Amygdala (tissue), 56 donors: Measurements from ENCODE around the gene ACOXL.

Experiments
- DNase-seq, 56 donors: peaks; one replicate each; lab custom pipeline; 2025; lab: John Stamatoyannopoulos, UW

The ACOXL gene

GRCh38 chr2:110748489-110748867, 16.1 kb downstream of the ACOXL start:
- no peak for DNase-seq

- DNase-seq, result no peak
Measured at GRCh38 chr2:110751642-110752041, 19.3 kb downstream of the ACOXL start.

- no peak for DNase-seq
Measured at GRCh38 chr2:110752871-110753270, 20.5 kb downstream of the ACOXL start.

GRCh38 chr2:110755491-110756078, 23.2 kb downstream of the ACOXL start:
- DNase-seq, result no peak

DNA sequence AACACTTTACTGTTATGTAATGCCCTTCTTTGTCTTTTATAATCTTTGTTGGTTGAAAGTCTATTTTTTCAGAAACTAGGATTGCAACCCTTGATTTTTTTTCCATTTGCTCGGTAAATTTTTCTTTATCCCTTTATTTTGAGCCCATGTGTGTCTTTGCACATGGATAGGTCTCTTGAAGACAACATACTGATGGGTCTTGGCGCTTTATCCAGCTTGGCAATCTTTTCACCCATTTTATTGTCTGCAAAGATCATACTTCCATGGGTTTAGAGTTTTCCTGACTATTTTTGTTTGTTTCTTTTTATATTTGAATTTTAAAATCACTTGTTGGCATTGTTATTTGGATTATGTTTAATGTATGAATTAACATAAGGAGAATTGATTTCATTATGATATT, 27.0 kb downstream of the ACOXL start:
- no peak for DNase-seq

- no peak for DNase-seq
Measured at GRCh38 chr2:110764931-110765330, 32.6 kb downstream of the ACOXL start.

DNA sequence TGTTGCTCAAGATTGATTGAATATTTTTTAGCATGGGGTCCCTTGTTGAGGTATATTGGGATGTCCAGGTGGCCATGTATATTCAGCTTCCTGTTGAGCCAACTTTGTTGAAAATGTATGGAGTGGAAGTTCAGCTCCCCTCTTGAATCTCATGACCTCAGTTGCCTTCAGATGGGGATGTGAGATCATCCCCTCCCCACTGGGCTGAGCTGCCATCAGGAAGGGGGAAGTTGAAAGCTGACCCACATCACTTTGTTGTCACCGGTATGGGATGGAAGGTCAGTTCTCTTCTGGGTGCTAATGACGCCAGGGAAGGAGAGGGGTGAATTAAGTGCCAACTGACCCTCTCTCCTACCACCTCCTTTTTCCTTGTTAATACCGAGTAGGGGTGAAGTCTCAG, 33.9 kb downstream of the ACOXL start:
- DNase-seq, result no peak

DNA sequence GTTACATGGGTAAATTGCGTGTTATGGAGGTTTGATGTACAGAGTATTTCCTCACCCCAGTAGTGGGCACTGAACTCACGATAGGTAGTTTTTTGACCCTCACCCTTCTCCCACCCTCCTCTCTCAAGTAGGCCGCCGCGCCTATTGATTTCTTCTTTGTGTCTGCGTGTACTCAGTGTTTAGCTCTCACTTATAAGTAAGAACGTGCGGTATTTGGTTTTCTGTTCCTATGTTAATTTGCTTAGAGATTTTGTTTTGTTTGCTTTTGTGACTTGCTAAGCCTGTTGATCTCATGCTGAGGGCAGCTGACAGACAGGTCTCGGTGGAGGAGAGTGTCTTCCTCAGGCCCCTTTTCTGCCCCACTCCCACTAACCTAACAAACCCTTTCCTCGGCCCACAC, 36.2 kb downstream of the ACOXL start:
- DNase-seq, result no peak

- peak in 4 of 56 donors; percentile 5 to 22 (median 14) for DNase-seq
Measured at GRCh38 chr2:110770404-110770958, 38.1 kb downstream of the ACOXL start.

DNA sequence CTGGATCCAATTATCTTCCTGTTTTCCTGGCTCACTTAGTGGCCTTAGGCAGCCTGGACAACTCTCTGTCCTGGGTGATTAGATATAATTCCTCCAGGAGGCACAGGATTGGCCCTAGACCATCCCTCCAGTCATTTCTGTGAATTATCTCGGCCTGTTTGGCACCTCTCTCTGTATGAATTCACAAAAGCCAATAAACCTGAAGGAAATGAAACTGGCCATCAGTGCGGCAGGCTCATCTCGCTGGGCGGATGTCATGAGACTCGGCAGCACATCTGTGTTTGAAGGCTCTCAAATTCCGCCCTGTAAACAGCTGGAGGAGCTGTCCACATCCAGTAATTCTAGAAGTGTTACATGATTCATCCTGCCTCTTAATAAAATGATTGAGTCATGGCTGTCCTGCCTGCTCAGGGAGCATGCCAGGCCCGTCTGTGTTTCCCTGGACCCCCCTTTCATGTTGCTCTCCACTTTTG, 38.6 kb downstream of the ACOXL start:
- DNase-seq, result no peak

DNA sequence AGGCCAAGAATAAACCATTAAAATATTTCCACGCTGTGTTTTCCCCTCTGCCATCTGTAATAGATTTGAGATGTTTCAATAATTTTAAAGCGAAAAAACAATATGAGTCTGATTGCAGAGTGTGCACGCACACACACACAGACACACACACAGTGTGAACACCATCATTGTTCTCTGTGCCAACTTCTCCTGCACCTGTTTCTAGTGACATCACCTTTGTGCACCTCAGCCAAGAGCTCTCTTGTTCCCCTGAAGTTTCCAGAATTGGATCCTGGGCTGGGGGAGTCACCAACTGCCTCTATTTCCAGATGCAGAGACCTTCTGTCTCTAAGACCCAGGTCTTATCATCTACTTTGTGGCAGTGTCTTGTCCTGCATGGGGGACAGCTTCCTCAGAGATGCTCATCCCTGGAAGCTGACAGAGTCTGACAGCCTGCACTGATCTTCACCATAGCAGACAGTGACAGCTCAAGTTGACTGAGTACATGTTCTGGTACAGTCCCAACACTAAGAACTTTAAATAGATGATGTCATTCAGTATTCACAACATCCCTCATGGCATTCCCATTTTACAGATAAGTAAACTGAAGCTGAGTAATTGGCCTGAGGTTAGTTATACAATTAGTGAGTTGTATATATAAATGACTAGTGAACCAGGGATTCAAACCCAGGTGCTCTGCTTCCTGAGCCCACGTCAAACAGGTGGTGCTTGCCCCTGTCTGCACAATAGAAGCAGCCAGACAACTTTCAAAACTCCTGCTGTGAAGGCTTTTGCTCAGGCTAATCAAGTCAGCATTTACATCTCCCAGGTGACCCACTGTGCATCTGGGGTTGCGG, 39.4 kb downstream of the ACOXL start:
- no peak for DNase-seq

GRCh38 chr2:110772383-110772755, 40.0 kb downstream of the ACOXL start:
- no peak for DNase-seq

DNA sequence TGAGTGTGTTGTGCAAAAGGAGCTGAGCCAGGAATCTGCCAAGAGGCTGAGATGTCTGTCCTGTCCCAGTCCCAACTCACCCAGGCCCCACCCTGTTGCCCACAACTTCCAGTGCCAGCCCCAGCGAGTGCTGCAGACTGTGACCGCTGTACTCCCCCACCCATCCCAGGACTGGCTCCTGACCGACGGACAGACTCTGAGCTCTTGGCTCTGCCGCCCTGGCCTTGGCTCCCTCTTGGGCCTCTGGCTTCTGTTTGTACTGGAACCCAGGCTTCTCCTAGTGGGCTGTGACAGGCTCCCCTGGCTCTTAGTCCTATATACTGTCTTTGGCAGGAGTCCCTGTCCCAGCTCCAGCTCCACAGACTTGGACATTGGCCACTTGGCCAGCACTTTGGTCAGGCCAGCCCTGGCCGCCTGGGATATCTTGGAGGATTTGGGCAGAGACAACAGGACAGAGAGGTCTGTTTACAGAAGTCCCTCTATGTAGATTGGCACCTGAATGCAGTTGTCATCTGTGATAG, 41.1 kb downstream of the ACOXL start:
- peak in 22 of 56 donors; percentile 5 to 57 (median 18) for DNase-seq

GRCh38 chr2:110774701-110775100, 42.3 kb downstream of the ACOXL start:
- no peak for DNase-seq

DNA sequence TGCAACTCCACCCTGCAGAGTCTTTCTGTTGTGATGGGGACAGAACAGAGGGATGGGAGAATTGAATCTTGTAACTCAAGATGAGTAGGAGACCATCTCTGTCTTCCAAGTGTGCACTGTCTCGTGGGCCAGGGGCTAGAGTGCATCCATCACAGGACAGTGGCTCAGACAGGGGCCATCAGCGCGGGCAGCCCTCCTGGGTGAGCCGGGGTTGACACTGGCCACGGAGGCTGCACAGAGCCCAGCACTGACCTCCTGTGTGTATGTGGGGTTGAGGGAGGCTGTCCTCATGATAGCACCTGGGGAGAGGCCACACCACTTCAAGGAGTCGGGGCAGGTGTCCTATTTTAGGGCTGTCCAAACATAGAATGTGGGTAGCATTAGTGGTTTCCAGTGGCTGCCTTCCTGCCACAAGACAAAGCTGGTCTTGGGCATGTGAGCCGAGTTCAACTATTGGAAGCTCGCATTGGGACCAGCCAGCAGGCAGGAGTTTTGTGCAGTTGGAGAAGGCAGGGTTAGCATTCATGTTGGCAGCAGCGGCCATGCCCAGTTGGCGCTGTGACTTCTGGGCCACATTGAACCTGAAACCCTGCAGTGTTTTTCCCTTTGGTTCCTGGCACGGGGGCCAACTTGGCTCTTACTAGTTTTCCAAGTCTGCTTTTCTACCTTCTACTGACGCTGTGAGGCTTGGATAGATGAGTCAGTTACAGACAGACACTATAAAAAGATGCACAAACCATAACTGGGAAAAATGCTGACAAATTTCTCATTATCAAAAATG, 45.3 kb downstream of the ACOXL start:
- peak in 19 of 56 donors; percentile 3 to 53 (median 23) for DNase-seq

- DNase-seq, result no peak
Measured at GRCh38 chr2:110780461-110780860, 48.1 kb downstream of the ACOXL start.

- DNase-seq, result no peak
Measured at GRCh38 chr2:110783196-110783873, 51.0 kb downstream of the ACOXL start.

DNA sequence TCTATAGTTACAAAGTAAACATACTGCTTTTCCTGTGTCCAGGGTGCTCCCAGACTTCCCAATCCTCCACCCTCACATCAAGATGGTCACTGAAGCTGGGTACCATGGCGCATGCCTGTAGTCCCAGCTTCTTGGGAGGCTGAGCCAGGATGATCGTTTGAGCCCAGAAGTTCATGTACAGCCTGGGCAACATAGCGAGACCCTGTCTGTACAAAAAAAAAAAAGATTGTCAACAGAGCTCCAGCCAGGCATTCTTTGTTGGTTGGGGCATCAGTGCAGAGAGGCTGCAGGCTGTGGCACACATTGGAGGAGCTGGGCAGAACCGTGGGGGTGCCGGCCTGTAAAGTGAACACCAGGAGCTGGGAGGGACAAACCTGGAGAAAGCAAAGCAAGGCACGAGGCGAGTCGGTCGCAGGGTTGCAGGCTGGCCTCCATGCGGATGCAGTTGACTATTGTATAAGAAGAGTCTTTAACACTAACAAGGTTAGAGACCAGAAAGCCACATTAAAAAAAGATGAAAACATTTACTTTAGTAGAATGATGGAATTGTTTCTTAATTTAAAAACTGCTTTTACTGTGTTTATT, 51.8 kb downstream of the ACOXL start:
- DNase-seq, result no peak

- DNase-seq, result no peak
Measured at GRCh38 chr2:110785439-110785838, 53.1 kb downstream of the ACOXL start.

DNA sequence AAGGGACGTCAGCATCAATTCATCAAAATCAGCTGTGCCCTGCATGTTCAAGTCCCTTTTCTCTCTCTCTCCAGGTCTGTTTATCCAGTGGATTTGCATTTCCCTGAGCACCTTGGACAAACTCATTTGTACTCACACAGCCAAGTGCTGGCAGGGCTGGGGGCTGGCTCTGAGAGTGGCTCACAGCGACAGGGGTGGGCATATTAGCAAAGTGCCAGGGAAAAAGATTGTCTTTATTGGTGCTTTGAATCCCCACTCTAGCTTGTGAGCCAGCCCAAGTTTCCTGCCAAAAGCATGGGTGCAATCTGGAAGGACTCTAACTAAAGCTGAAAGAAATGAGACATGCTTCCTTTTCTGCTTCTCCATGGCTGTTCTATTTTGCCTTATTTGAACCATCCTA, 56.6 kb downstream of the ACOXL start:
- DNase-seq, result peak in 20 of 56 donors; percentile 8 to 63 (median 22)
